HG03097 (cell line): ENCODE measurements around the gene WIPF2.
A peak's percentile ranks its signal among the peaks of the same experiment; 100 is the strongest.

Source experiments
- ATAC-seq: cut with Tn5 transposase; IDR thresholded peaks from one replicate; pipeline ENCODE4 v1.9.1; 2021; ENCODE audit not compliant: unreplicated experiment, low FRiP score

WIPF2 gene

GRCh38 chr17:40218740-40219593 is at the start of gene WIPF2:
TSS of gene WIPF2 (plus strand) at chr17:40219304. CDS start at chr17:40256460, 37,156 bp downstream.
- peak; percentile 80 for ATAC-seq

- no peak for ATAC-seq
Measured at GRCh38 chr17:40170325-40170724, 48.8 kb upstream of the WIPF2 start.

- no peak for ATAC-seq
Measured at GRCh38 chr17:40171750-40172149, 47.4 kb upstream of the WIPF2 start.

- no peak for ATAC-seq
Measured at GRCh38 chr17:40173091-40173777, 45.9 kb upstream of the WIPF2 start.

GRCh38 chr17:40173778-40174135 is 45.3 kb upstream of the WIPF2 start:
- ATAC-seq: no peak

GRCh38 chr17:40174514-40174913 is 44.6 kb upstream of the WIPF2 start:
- ATAC-seq: no peak

- ATAC-seq: no peak
Measured at GRCh38 chr17:40175928-40176753, 43.0 kb upstream of the WIPF2 start.

- no peak for ATAC-seq
Measured at GRCh38 chr17:40176754-40177110, 42.4 kb upstream of the WIPF2 start.

GRCh38 chr17:40177275-40177874 is 41.7 kb upstream of the WIPF2 start, which contains the start of gene RAPGEFL1:
TSS of gene RAPGEFL1 (plus strand) at chr17:40177470. CDS start at chr17:40177862, 392 bp downstream.
- ATAC-seq: no peak

- no peak for ATAC-seq
Measured at GRCh38 chr17:40178021-40178601, 41.0 kb upstream of the WIPF2 start.

- ATAC-seq: no peak
Measured at GRCh38 chr17:40178660-40179059, 40.4 kb upstream of the WIPF2 start.

- no peak for ATAC-seq
Measured at GRCh38 chr17:40179923-40180659, 39.0 kb upstream of the WIPF2 start.

- no peak for ATAC-seq
Measured at GRCh38 chr17:40180694-40181093, 38.4 kb upstream of the WIPF2 start.

GRCh38 chr17:40181205-40181604 is 37.9 kb upstream of the WIPF2 start:
- ATAC-seq: no peak

GRCh38 chr17:40182606-40183005 is 36.5 kb upstream of the WIPF2 start:
- no peak for ATAC-seq

GRCh38 chr17:40187238-40187637 is 31.9 kb upstream of the WIPF2 start:
- ATAC-seq: no peak

GRCh38 chr17:40188694-40189093 is 30.4 kb upstream of the WIPF2 start:
- no peak for ATAC-seq

- no peak for ATAC-seq
Measured at GRCh38 chr17:40190197-40191021, 28.7 kb upstream of the WIPF2 start.
